Stimulated activated CD8-positive, alpha-beta memory T cell treated with anti-CD3 and anti-CD28 coated beads, Interleukin-15, amount 100 ng/mL, for 1 hour (primary cell): ENCODE measurements around the gene MR1.

Experiments used
- DNase-seq: peaks from one replicate; pipeline ENCODE4 v3.0.0-alpha.2; 2020; ENCODE audit warnings: low read depth

MR1 gene

DNA sequence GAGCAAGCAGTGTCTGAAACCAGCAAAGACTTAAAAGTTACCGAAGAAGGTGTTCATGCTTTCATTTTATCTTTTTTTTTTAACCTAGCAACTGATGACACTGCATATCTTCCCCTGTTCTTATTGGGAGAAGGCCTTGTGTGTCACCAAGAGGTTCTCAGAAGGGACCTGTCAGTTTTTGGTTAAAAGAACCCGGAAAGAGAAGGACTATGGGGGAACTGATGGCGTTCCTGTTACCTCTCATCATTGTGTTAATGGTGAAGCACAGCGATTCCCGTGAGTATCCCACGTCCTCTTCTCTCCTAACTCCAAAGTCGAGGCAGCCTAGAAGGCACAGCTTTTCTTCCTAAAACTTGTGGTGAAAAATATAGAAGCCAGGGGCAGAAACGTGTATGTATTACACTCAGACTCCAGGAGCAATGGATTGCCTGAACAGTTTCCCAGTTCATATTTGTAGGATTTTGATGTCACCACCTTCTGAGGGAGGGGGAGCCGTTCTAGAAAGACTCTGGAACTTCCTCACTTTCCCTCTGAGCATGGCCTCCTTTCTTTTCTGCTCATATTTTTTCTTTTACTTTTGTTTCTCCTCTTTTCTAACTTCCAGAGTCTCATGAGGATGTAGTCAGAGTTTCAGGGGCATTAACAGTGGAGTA lies at the start of gene MR1:
Gene MR1, plus strand, starts transcription at position 185 of the 653 bp plus-strand sequence. Its CDS starts 25 bp downstream, at position 210.
- no peak for DNase-seq

DNA sequence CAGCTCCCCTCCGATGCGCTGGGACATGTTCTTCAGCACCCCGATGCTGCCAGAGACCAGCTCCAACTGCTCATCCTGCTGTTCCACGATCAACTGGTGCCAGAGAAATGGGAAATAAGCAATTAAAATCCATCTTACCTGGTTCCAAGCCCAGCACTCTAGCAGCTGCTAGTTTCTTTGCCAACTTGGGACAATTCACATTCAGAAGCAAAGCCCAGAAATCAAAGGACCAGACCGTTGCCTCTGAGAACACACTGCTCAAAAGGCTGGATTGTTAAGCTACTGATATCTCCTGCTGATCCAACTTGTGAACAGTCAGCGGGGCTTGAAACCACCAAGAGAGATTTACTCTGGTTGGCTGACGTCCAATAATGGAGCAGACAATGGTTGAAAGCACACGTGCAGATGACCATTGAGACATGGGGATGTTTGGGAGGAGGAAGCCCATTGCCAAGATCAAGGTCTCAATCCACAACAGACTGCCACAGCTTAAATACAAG lies 45.5 kb upstream of the MR1 start:
- DNase-seq: no peak

DNA sequence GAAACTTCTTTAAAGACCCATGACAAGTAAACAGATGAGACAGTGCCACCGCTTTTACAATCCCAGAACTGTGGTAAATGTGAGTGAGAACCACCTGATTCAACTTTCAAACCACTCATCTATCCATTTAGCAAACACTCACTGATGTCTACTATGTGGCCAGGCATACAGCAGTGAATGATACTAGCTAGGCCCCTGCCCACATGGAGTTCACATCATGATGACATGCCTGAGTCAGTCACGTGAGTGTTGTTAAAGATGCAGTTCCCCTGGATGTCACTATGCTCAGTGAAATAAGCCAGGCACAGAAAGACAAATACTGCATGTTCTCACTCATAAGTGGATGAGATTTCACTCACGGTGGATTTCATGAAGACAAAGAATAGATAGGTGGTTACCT lies 39.5 kb upstream of the MR1 start:
- DNase-seq: no peak

DNA sequence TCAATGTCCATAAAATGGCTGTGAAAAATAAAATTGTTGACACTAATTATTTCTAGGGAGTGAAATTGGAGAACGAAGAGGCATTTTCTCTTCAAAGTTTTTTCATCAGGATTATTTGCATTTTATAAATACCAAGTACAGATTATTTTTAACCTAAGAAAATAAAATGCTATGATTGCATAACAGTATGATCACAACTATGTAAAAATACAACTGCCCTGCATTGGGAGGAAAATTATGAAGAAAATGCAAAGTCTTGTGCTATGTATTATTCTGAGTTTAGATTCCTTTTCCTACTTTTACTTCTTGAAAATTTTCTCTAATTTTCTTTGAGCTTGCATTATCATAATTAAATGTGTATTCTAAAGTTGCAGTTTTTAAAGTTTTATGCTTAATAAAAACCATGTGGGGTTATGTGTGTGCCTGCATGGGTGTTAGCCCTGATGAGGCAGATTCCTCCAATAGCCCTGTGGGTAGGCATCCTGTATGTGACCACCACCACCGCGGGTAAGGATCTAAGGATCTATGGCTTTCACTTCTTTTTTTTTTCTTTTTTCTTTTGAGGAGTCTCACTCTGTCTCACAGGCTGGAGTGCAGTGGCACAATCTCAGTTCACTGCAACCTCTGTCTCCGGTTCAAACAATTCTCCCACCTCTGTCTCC lies 35.8 kb upstream of the MR1 start:
- DNase-seq: no peak

DNA sequence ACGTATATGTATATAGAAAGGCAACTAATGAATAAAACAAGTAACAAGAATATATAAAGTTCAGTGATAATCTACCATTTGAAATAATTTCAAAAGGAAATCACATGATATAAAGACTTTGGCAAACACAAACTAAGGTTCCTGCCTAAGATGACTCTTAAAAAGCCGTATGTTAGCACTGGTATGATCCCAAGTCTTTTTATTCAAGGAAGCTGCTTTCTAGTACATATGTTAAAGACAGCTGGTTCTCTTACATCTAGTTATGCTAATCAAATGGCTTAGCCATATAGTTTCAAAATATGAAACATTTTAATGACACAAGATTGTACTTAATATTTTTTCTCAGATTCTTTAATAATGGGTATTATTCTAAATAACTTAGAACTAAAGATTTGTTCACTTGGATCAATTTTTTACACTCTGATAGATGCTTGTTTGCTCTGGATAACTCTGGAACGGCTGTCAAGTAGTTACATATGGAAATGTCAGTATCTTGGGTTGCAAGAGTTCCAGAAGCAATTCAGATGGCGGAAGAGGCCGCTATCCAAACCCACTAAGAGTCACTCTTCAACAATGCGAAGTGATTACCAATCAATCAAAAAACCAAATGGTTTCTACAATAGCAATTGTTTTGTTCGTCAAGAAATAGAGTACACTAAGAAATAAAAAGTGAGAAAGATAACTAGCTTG lies 32.5 kb upstream of the MR1 start:
- DNase-seq: no peak

DNA sequence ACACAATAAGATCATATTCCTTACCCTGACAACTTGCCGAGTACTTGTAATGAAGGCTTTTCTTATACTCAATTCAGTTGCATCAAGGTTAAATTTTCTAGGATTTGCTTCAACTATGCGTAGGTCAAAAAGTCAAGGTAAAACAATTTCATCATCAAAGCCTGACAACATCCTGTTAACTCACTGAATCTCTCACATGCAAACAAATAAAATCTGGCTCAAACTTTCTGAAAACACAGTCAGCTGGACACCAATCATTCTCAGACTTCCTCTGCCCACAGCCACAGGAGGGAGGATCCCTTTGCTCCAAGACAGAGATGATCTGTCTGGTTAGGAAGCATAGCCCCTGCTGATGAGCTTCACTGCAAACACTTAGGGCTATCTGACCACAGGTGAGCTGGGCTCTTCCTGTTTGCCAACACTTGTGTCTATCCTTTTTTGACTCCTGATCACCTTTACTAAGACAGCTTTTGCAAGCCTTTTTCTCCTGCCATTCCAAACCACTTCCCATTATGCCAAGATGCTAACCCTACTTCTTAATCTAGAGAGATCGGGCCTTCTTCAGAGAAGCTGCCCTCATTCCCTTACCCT lies 31.1 kb upstream of the MR1 start:
- DNase-seq: no peak

DNA sequence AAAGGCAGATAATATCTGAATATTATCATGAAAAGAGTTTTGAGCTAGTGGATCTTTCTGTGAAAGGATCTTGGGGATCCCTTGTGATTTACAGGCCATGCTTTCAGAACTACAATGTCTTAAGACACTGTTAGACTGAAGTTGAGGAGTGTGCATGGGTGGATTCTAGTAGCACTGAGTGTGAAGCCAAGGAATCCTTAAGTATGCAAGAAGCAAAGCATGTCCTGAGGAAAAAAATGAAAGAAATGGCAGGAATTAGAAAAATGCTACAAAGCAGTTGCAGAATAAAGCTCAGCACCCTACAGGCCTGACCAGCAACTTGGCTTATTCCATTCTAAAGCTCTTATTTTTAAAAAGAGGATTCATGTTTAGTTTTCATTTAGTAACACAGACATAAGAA lies 23.0 kb upstream of the MR1 start:
- DNase-seq: no peak

DNA sequence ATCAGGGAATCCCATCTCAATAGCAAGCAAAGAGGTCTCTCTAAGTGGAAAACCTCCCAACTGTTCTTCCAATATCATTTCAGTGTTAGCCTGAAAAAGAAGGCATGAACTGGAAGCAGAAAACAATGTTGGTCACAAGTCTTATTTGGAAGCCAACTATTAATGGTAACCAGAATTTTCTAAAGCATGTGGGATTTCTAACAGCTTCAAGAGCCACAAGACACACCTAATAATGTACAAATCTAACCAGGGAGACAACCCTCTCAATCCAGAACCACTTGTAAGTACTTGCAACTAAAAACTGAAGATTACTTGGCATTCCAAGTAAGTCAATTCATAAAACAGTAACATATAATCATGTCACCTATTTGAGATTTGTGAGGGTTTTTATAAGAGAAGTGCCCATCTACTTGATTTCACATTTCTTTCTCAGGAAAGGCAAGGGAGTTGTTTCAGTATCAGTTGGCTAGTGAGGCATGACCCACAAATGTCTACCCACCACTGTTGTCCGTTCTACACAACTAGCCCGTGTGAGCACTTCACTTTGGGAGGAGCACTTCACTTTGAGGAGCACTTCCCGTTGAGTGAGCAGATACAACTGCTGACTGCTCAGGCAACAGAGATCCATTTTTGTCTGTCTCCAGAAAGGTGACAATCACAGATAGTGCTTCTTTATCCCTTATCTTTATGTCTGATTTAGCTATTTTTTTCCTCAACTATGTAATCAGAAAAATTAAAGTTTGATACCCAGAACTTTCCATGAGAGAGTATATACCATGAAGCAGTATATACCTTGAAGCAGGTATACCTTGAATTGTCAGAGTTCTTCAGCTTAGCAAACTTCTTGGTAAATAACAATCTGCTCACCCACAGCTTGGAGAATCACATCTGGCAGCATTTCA lies 22.2 kb upstream of the MR1 start:
- DNase-seq: no peak

DNA sequence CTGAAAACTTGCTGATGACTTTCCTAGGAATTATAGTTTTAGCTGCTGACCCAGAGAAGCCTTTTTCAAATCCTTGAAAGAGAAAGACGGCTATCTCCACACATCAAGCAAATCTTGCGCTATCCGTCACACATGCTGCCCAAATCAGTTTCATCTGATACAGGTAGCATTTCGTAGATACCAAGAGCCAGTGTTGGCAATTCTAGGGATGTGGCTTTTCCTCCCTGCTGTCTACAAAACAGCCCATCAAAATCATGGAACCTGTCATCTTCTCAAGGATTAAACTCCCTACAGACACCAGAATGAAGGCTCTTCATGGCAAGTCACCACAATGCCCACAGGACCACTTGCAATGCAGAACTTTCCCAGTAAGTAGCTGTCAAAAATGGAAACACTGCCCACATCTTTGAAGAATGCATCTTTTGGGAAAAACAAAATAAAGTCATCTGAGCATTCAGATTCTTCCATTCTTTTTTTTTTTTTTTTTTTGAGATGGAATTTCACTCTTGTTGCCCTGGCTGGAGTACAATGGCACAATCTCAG lies 21.5 kb upstream of the MR1 start:
- no peak for DNase-seq

DNA sequence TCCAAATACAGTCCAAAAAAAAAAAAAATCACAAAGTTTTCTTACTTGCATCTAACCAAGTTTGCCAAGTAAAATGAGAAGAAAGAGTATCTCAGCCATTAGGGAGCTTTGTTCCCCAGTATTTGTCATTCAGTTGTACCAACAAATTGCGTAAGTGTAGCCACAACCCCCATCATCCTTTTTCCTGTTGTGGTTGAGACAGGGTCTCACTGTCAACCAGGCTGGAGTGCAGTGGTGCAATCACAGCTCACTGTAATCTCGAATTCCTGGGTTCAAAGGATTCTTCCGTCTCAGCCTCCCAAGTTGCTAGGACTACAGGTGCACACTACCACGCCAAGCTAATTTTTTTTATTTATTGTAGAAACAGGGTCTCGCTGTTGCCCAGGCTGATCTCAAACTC lies 20.6 kb upstream of the MR1 start:
- no peak for DNase-seq

DNA sequence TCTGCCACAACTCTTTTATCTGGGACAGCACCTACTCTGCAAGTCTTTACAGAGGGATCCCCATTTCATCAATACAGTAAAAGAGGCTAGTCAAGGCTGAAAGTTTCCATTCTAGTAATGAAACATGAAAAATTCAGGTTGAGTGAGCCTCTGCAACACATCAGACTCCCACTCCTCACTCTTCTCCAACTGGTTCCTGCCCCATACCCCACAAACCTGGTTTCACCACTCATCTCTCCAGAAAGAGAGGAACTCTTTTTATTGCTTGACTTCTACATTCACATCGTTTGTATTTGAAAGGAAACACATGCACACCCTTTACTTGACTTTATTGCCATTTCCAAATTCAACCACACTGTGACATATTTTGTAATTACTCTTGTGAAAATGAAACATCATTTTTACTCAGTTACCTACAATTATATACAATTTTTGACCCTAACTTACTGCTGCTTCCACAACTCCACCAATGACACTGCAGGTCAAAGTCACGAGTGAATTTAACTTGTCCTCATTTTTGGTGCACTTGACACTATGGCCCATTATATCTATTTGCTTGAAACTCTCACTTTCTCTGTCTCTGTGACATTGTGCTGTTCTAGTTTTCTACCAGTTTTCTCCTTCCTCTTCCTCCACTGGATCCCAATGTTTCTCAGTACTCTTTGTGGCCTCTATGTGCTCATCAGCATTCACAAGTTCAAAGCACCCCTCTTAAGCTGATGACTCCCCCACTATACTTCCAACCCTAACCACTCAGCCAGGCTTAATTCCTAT lies 19.1 kb upstream of the MR1 start:
- no peak for DNase-seq

DNA sequence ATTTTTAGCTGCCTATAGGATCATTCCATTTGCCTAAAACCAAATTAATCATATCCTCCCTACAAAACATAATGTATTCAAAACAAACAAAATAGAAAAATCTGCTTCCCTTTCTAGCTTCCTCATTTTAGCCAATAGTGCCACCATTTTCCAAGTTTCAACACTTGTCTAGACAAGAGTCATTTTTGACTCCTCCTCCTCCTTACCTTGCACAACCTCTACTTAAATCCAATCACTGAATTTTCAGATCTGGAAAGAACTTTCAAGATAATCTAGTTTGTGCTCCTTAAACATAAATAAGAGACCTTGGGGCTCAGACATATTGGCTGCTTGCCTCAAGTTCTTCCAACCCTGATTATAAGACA lies 18.6 kb upstream of the MR1 start:
- no peak for DNase-seq

DNA sequence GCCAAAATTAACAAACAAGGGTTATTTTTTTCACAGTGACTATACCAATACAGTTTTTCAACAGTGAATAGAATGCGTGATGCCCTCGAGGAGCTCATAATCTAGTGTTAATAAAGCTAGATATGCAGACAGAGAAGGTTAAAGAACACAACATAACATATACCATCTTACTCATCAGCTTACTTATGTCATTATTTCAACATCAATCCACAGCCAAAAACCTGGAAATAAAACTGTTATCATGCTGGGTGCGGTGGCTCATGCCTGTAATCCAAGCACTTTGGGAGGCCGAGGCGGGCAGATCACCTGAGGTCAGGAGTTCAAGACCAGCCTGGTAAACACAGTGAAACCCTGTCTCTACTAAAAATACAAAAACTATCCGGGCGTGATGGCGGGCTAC lies 17.2 kb upstream of the MR1 start:
- no peak for DNase-seq

DNA sequence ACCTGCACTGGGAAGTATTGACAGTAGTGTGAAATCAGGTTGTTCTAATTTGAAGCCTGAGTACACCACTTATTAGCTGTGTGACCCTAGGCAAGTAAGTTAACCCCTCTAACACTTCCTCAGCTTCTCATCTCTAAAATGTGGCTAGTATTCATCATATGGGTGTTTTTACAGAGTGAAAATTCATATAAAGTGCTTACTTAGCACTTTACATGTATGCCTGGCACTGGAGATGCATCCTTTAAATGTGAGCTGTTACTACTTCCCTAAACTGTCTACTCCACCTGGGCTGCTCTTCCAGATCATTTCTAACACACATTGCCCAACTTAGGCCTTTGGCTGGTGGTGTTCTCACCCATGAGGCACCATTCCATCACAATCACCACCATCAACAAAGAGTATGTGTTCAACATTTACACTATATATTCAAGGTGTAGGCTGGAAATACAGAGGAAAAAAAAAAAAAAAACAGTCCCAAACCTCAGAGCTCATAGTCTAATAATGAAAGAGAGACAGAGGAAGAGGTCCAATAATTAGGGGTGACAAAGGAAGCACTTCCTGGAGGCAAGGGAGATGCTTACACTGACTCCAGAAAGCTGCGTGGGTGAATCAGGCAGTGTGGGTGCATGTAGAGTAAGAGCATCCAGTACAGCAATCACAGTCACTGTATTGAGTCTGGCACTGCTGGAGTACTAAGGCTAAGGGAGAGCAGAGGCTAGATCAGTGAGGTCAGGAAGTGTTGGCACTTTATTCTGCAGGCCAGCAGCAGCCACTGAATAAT lies 14.7 kb upstream of the MR1 start:
- no peak for DNase-seq

DNA sequence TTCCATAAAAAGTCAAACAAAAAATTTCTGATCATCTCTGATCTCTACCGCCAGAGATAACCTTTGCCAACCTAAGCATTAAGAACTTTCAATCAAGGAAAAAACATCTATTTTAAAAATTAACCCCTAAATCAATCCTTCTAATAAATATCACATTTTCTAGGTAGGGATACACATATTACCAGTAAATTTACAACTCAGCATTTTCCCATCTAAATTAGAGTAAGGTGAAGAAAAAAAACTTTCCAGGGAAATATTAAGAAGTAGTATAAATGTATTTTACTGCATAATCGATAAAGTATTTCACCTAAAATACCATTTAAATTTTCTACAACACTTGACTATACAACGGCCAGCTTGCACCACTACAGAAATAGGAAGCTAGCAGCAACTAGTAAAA lies 12.6 kb upstream of the MR1 start:
- no peak for DNase-seq

DNA sequence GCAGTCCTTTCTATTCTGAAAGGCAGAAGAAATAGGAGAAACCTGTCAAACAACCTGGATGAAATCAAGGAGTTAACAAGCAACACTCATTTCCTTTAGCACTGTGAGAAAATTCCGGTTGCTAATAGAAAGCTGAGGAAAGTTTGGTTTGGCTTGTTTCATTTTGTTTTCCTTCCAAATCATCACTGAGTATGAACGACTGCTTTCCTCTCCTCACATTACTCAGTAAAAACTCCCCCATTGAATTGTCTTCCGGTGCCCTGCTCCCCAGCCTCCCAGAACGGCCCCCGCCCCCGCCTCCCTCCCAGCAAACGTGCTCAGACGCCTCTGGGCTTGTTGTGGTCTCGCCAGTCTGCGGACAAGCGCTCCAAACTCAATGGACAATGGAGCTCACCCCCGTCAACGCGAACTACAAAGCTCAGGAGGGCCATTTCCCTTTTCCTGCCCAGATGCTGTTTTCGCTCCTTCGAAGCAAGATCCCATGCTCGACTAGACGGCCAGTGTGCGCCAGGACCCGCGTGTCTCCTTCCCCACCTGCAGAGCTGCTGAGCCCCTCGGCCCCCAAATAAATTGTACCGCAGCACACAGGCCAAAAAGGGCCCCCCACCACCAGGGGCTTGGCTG lies 11.9 kb upstream of the MR1 start:
- DNase-seq: no peak

DNA sequence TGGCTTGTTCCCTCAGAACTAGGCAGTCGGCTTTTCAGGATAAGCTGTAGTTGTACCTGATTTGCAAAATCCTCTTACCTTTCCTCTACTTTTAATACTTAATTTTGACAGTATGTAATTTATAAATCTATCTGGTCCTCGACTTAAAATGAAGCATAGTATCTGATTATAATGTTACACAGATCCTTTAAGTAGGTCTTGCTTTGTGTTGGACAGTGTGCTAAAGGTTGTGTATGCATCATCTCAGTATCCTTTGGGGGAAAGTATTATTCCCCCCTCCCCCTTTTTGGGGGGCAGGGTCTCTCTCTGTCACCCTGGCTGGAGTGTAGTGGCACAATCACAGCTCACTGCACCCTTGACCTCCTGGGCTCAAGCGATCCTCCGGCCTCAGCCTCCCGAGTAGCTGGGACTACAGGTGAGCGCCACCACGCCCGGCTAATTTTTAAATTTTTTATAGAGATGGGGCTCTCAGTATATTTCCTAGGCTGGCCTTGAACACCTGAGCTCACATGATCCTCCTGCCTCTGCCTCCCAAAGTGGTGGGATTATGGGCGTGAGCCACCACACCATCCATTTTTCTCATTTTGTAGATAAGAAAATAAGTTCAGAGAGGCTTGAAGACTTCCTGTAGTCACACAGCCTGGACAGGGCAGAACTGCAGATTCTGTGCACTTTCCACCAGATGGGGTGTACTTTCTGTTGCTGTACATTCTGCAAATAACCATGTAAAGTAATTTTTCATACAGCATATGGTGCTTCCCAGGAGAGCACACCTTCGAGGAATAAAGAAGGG lies 10.3 kb upstream of the MR1 start:
- no peak for DNase-seq

DNA sequence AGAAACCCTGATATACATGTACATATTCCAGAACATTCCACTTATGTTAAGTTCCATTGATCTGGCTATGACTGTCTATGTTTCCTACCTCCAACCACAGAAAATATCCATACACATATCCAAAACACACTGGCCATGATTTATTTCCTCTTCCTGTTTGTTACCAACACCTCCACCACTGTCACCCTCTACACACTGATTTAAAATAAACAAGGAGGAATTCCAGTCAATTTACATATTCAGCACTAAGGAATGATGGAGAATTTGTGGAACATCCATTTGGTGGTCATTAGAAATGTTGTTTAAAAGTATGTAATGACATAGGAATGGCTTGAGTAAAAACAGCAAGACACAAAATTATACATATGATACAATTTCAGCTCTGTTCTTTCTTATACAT lies 5.6 kb upstream of the MR1 start:
- DNase-seq: no peak

DNA sequence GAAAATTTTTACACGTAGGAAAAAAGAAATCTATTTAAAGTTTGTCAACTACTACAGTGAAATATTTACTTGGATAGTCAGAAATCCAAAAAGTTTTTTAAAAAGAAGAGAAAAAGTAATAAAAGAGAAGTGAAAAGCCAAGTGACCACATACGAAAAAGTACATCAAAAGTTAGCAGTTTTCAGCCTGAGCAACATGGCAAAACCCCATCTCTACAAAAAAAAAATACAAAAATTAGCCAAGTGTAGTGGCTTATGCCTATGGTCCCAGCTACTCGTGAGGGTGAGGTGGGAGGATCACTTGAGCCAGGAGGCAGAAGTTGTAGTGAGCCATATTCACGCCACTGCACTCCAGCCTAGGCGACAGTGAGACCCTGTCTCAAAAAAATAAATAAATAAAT lies 5.2 kb upstream of the MR1 start:
- DNase-seq: no peak
